T-cell (primary cell): ENCODE data around the gene OSBPL10. TPM values are rescaled to one million over a fixed set of nuclear protein-coding genes. Genes with fewer than 3 reads are reported as not detected.

Experiments used
- ATAC-seq, 4 experiments: fragments of 200-7000 bp in 3 of 4; fragments of 150-1000 bp in 1 of 4; cut with Tn5 transposase; replicated peaks in 1 of 4; 1 replicate in 3 of 4; 2 replicates in 1 of 4; pipeline ENCODE4 v1.10.0; 2021; ENCODE audit warnings: moderate library complexity in 3 of 4, mild to moderate bottlenecking in 2 of 4, moderate number of reproducible peaks in 1 of 4
- CTCF ChIA-PET, 2 donors: fragments of 300-600 bp; sonication (Branson Sonifier 250); formaldehyde crosslinking; loops; one replicate each; lab custom pipeline; 2022; ENCODE audit warnings: antibody characterized with exemption in 2 of 2; lab: Charles Lee
- POLR2A ChIA-PET, 2 donors: fragments of 300-600 bp; sonication (Branson Sonifier 250); formaldehyde crosslinking; loops; one replicate each; lab custom pipeline; 2022; ENCODE audit warnings: antibody characterized with exemption in 2 of 2; lab: Charles Lee
- DNase-seq, 35 experiments: peaks; one replicate each; pipeline versions ENCODE4 v3.0.0 to v3.0.0-alpha.2; 2013 to 2023
- H3K27ac ChIP-seq: one replicate; pipeline ENCODE4 v1.5.1; 2013; ENCODE audit warnings: low read length
- H3K27me3 ChIP-seq, 2 experiments: replicated peaks in 1 of 2; 1 replicate in 1 of 2; 2 replicates in 1 of 2; pipeline versions ENCODE4 v1.6.1 to v1.7.0; 2013; ENCODE audit warnings: low read length in 1 of 2, mixed read lengths in 1 of 2; ENCODE audit not compliant: control insufficient read depth in 2 of 2, insufficient read depth in 2 of 2; ENCODE audit errors: extremely low read depth in 1 of 2
- H3K36me3 ChIP-seq, 2 donors: 1 replicate in 1 of 2; 2 replicates in 1 of 2; pipeline versions ENCODE4 v1.6.1 to v1.7.0; 2013; ENCODE audit warnings: low read length in 1 of 2; ENCODE audit not compliant: control insufficient read depth in 2 of 2, insufficient read depth in 1 of 2; ENCODE audit errors: extremely low read depth in 1 of 2
- H3K4me1 ChIP-seq, 2 experiments: 1 replicate in 1 of 2; 2 replicates in 1 of 2; pipeline versions ENCODE4 v1.6.1 to v1.7.0; 2013; ENCODE audit warnings: low read length in 2 of 2, mixed read lengths in 1 of 2; ENCODE audit not compliant: insufficient read depth in 2 of 2, control insufficient read depth in 1 of 2; ENCODE audit errors: extremely low read depth in 1 of 2
- H3K4me3 ChIP-seq, 2 donors: 1 replicate in 1 of 2; 2 replicates in 1 of 2; pipeline versions ENCODE4 v1.5.1 to v1.7.0; 2013; ENCODE audit warnings: mild to moderate bottlenecking in 2 of 2, low read length in 1 of 2, moderate library complexity in 1 of 2; ENCODE audit not compliant: control insufficient read depth in 1 of 2; ENCODE audit errors: extremely low read depth in 1 of 2
- H3K9me3 ChIP-seq: 2 replicates; pipeline ENCODE4 v1.7.0; 2013
- H3K27ac Mint-ChIP-seq, 2 donors: one replicate each; pipeline ENCODE4 v1.8.0; 2020 to 2021; ENCODE audit warnings: mild to moderate bottlenecking in 2 of 2, mixed read lengths in 2 of 2
- H3K27me3 Mint-ChIP-seq, 2 donors: one replicate each; pipeline ENCODE4 v1.8.0; 2021 to 2022; ENCODE audit warnings: mixed read lengths in 2 of 2
- H3K36me3 Mint-ChIP-seq: one replicate; pipeline ENCODE4 v1.8.0; 2021; ENCODE audit warnings: mixed read lengths
- H3K4me1 Mint-ChIP-seq, 3 donors: one replicate each; pipeline ENCODE4 v1.8.0; 2020 to 2022; ENCODE audit warnings: mixed read lengths in 3 of 3, mild to moderate bottlenecking in 1 of 3
- H3K4me3 Mint-ChIP-seq, 3 donors: one replicate each; pipeline ENCODE4 v1.8.0; 2020 to 2022; ENCODE audit warnings: mild to moderate bottlenecking in 3 of 3, mixed read lengths in 3 of 3, moderate library complexity in 3 of 3
- H3K9me3 Mint-ChIP-seq, 3 donors: one replicate each; pipeline ENCODE4 v1.8.0; 2020 to 2022; ENCODE audit warnings: mixed read lengths in 3 of 3
- WGBS: methylation state at CpG from one replicate; pipeline ENCODE4 v1.1.5; 2013; ENCODE audit warnings: missing lambda C conversion rate; ENCODE audit not compliant: insufficient coverage; 5-methylcytosine and 5-hydroxymethylcytosine counted together
- total RNA-seq, 35 experiments: library from RNA in 6 of 35; stranded (reverse) in 6 of 35; fragments of 120-200 nt in 1 of 35; gene quantifications; one replicate each; pipeline versions ENCODE4 v1.2.1 to v1.2.4 and lab custom pipeline; 2013 to 2026

Gene OSBPL10
- total RNA-seq, 5 donors from 2014 or later (not counting 1 experiment from before 2014, with no cell fraction given), result 0.77 to 10.4 (median 2.1) TPM

- peaks cover 0 to 4% of the 10 kb centered on the region in 2 experiments for H3K27me3 ChIP-seq
- 40% methylated on average over 1 of the region's 3 CpGs for WGBS
- no peaks in the 10 kb centered on the region for H3K36me3 ChIP-seq
- no peaks in the 10 kb centered on the region for H3K9me3 ChIP-seq
- ATAC-seq, result no peak
- POLR2A ChIA-PET, result no interaction called here
- Mint-ChIP-seq H3K27ac (no peak overlapping the region), H3K27me3 (peaks cover 4 to 16% of the 10 kb centered on the region in 2 donors), H3K4me3 (no peak overlapping the region), H3K36me3 (no peaks in the 10 kb centered on the region), H3K4me1 (no peaks in the 10 kb centered on the region), H3K9me3 (peaks cover 0 to 3% (median 0%) of the 10 kb centered on the region in 3 donors)
- H3K27ac ChIP-seq, result no peak overlapping the region
- CTCF ChIA-PET, result interaction anchor here in 1 of 2 donors (0.7 kb wide), 1 partner anchor 58 kb away, joined by 3 read pairs; no protein-coding TSS in a partner anchor
- H3K4me3 ChIP-seq, result no peak overlapping the region
- no peak for DNase-seq
- H3K4me1 ChIP-seq, result no peaks in the 10 kb centered on the region
Measured at GRCh38 chr3:31882895-31883294, 98.2 kb downstream of the OSBPL10 start.

- H3K36me3 ChIP-seq, result no peaks in the 10 kb centered on the region
- Mint-ChIP-seq H3K27me3 (peaks cover 4 to 16% of the 10 kb centered on the region in 2 donors), H3K9me3 (peaks cover 0 to 3% (median 0%) of the 10 kb centered on the region in 3 donors), H3K36me3 (no peaks in the 10 kb centered on the region), H3K4me1 (no peaks in the 10 kb centered on the region), H3K4me3 (no peak overlapping the region), H3K27ac (no peak overlapping the region)
- CTCF ChIA-PET, result no interaction called here
- H3K27me3 ChIP-seq, result peaks cover 0 to 4% of the 10 kb centered on the region in 2 experiments
- no peak for ATAC-seq
- no CpG with 5 or more reads among the region's 4 CpGs for WGBS
- H3K4me1 ChIP-seq, result no peaks in the 10 kb centered on the region
- no peak overlapping the region for H3K27ac ChIP-seq
- POLR2A ChIA-PET, result no interaction called here
- no peak overlapping the region for H3K4me3 ChIP-seq
- no peak for DNase-seq
- H3K9me3 ChIP-seq, result no peaks in the 10 kb centered on the region
Measured at GRCh38 chr3:31882431-31882830, 98.6 kb downstream of the OSBPL10 start.

- H3K27ac ChIP-seq, result no peak overlapping the region
- H3K27me3 ChIP-seq, result no peaks in the 10 kb centered on the region
- H3K4me3 Mint-ChIP-seq, result no peak overlapping the region
- no peaks in the 10 kb centered on the region for H3K4me1 Mint-ChIP-seq
- no peaks in the 10 kb centered on the region for H3K36me3 ChIP-seq
- CTCF ChIA-PET, result interaction anchor here in 1 of 2 donors (0.7 kb wide), 1 partner anchor 76 kb away, joined by 3 read pairs; no protein-coding TSS in a partner anchor
- H3K4me3 ChIP-seq, result no peak overlapping the region
- ATAC-seq (no peak), DNase-seq (no peak)
- H3K9me3 Mint-ChIP-seq, result peaks cover 0 to 3% (median 0%) of the 10 kb centered on the region in 3 donors
- H3K36me3 Mint-ChIP-seq, result no peaks in the 10 kb centered on the region
- H3K27ac Mint-ChIP-seq, result no peak overlapping the region
- no peaks in the 10 kb centered on the region for H3K4me1 ChIP-seq
- POLR2A ChIA-PET, result no interaction called here
- peaks cover 4 to 11% of the 10 kb centered on the region in 2 donors for H3K27me3 Mint-ChIP-seq
- no peaks in the 10 kb centered on the region for H3K9me3 ChIP-seq
- WGBS, result 96% methylated on average over 2 of the region's 4 CpGs
Measured at GRCh38 chr3:31880482-31881078, 100.5 kb downstream of the OSBPL10 start.

- Histone ChIP-seq H3K27me3 (no peaks in the 10 kb centered on the region), H3K36me3 (no peaks in the 10 kb centered on the region), H3K4me3 (no peak overlapping the region), H3K9me3 (no peaks in the 10 kb centered on the region), H3K27ac (no peak overlapping the region), H3K4me1 (no peaks in the 10 kb centered on the region)
- H3K4me1 Mint-ChIP-seq, result no peaks in the 10 kb centered on the region
- CTCF ChIA-PET, result no interaction called here
- H3K27ac Mint-ChIP-seq, result no peak overlapping the region
- 96% methylated on average over 3 of the region's 4 CpGs for WGBS
- DNase-seq, result no peak
- H3K36me3 Mint-ChIP-seq, result no peaks in the 10 kb centered on the region
- H3K27me3 Mint-ChIP-seq, result peaks cover 4 to 11% of the 10 kb centered on the region in 2 donors
- peaks cover 0 to 3% (median 0%) of the 10 kb centered on the region in 3 donors for H3K9me3 Mint-ChIP-seq
- H3K4me3 Mint-ChIP-seq, result no peak overlapping the region
- POLR2A ChIA-PET, result no interaction called here
- no peak for ATAC-seq
Measured at GRCh38 chr3:31880020-31880419, 101.0 kb downstream of the OSBPL10 start.

- POLR2A ChIA-PET, result no interaction called here
- Histone ChIP-seq H3K36me3 (no peaks in the 10 kb centered on the region), H3K9me3 (no peaks in the 10 kb centered on the region), H3K27ac (no peak overlapping the region), H3K27me3 (no peaks in the 10 kb centered on the region), H3K4me1 (no peaks in the 10 kb centered on the region), H3K4me3 (no peak overlapping the region)
- ATAC-seq (no peak), DNase-seq (no peak)
- H3K9me3 Mint-ChIP-seq, result peaks cover 0 to 3% (median 0%) of the 10 kb centered on the region in 3 donors
- peaks cover 4 to 11% of the 10 kb centered on the region in 2 donors for H3K27me3 Mint-ChIP-seq
- no peaks in the 10 kb centered on the region for H3K36me3 Mint-ChIP-seq
- H3K27ac Mint-ChIP-seq, result no peak overlapping the region
- no peak overlapping the region for H3K4me3 Mint-ChIP-seq
- H3K4me1 Mint-ChIP-seq, result no peaks in the 10 kb centered on the region
- CTCF ChIA-PET, result no interaction called here
- WGBS, result 82% methylated on average over 3 of the region's 6 CpGs
Measured at GRCh38 chr3:31879365-31879764, 101.7 kb downstream of the OSBPL10 start.

GRCh38 chr3:31878231-31878838 lies 102.7 kb downstream of the OSBPL10 start:
- Mint-ChIP-seq H3K27ac (no peak overlapping the region), H3K4me3 (no peak overlapping the region), H3K36me3 (no peaks in the 10 kb centered on the region), H3K4me1 (no peaks in the 10 kb centered on the region), H3K9me3 (peaks cover 0 to 3% (median 0%) of the 10 kb centered on the region in 3 donors), H3K27me3 (peaks cover 4 to 11% of the 10 kb centered on the region in 2 donors)
- ChIA-PET CTCF (no interaction called here), POLR2A (no interaction called here)
- Histone ChIP-seq H3K36me3 (no peaks in the 10 kb centered on the region), H3K27me3 (no peaks in the 10 kb centered on the region), H3K27ac (no peak overlapping the region), H3K4me1 (no peaks in the 10 kb centered on the region), H3K4me3 (no peak overlapping the region), H3K9me3 (no peaks in the 10 kb centered on the region)
- ATAC-seq, result no peak
- no peak for DNase-seq
- no CpG with 5 or more reads among the region's 7 CpGs for WGBS
